ENCODE results near the gene ANKRD22. TPM values are rescaled to one million over a fixed set of nuclear protein-coding genes. Genes with fewer than 3 reads are reported as not detected.
A peak's percentile ranks its signal among the peaks of the same experiment; 100 is the strongest.

Gene ANKRD22
- total and polyA plus RNA-seq, 2 donors (not counting 3 experiments of a cell fraction or from before 2014, with no cell fraction given), result not detected

- CTCF ChIA-PET, result interaction anchor here (0.6 kb wide), 1 partner anchor 59 kb away, joined by 3 read pairs; no protein-coding TSS in a partner anchor
Observed at GRCh38 chr10:88873757-88874156, 22.1 kb upstream of the ANKRD22 start.

More at GRCh38 chr10:88873757-88874156, 22.1 kb upstream of the ANKRD22 start:
- Histone ChIP-seq H3K9ac (replicated peaks; ENCODE audit: extremely low read depth, insufficient read depth, low read length) (no peak overlapping the region), H3K36me3 (ENCODE audit: control insufficient read depth in 2 of 2, extremely low read depth in 1 of 2, insufficient read depth in 2 of 2, low read length in 2 of 2) (no peaks in the 10 kb centered on the region), H2AFZ (ENCODE audit: low read depth, low read length) (no peak overlapping the region), H3K27me3 (ENCODE audit: control insufficient read depth in 2 of 2, insufficient read depth in 2 of 2, low read length in 2 of 2) (peaks cover 0 to 6% of the 10 kb centered on the region in 2 experiments), H3K4me2 (ENCODE audit: insufficient read depth, low read length) (no peak overlapping the region), H3K27ac (ENCODE audit: insufficient read depth, low read depth, low read length) (no peak overlapping the region), H4K20me1 (replicated peaks; ENCODE audit: control insufficient read depth, extremely low read depth, insufficient read depth, low read length) (no peaks in the 10 kb centered on the region), H3K9me1 (replicated peaks; ENCODE audit: control insufficient read depth, extremely low read depth, insufficient read depth, low read length) (no peaks in the 10 kb centered on the region), H3K4me3 (replicated peaks in 1 of 3; ENCODE audit: insufficient read depth in 1 of 3, low read depth in 1 of 3, low read length in 3 of 3) (no peak overlapping the region), H3K9me3 (replicated peaks; ENCODE audit: control insufficient read depth, insufficient read depth, low read length) (no peaks in the 10 kb centered on the region), H3K4me1 (ENCODE audit: control insufficient read depth, extremely low read depth, insufficient read depth, low read length) (no peaks in the 10 kb centered on the region), H3K79me2 (ENCODE audit: control insufficient read depth, insufficient read depth, low read length) (no peaks in the 10 kb centered on the region)
- no peak for TF ChIP-seq POLR2A (IDR thresholded peaks at IDR 0.05; ENCODE audit: low read depth, low read length)
- TF ChIP-seq POLR2AphosphoS5 (IDR thresholded peaks at IDR 0.05; ENCODE audit: insufficient read depth, low read depth, low read length), result no peak
- TF ChIP-seq JUN (IDR thresholded peaks at IDR 0.05; ENCODE audit: borderline replicate concordance, insufficient read depth, insufficient read length, low read depth), result no peak
- TF ChIP-seq CTCF (IDR thresholded peaks at IDR 0.05; ENCODE audit: extremely low read depth in 1 of 2, insufficient read depth in 1 of 2, low read depth in 1 of 2, low read length in 2 of 2), result no peak
- no peak for TF ChIP-seq MYC (IDR thresholded peaks at IDR 0.05; ENCODE audit: low read depth, low read length)
- TF ChIP-seq GATA2 (IDR thresholded peaks at IDR 0.05; ENCODE audit: insufficient read depth, insufficient read length, low read depth, low read length), result no peak
- no peak for TF ChIP-seq EZH2 (IDR thresholded peaks at IDR 0.05; ENCODE audit: borderline replicate concordance, low read depth, low read length, severe bottlenecking)
- TF ChIP-seq, protein P1, sequence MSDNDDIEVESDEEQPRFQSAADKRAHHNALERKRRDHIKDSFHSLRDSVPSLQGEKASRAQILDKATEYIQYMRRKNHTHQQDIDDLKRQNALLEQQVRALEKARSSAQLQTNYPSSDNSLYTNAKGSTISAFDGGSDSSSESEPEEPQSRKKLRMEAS (IDR thresholded peaks at IDR 0.05; ENCODE audit: insufficient read depth, insufficient read length), result no peak
- TF ChIP-seq FOS (IDR thresholded peaks at IDR 0.05; ENCODE audit: borderline replicate concordance, insufficient read depth, low read length), result no peak
- DNase-seq (ENCODE audit: low read depth, low spot score) (no peak), FAIRE-seq (peak; percentile 24)
- POLR2A ChIA-PET, result no interaction called here
- intact Hi-C loops (cut with micrococcal nuclease) (no loop called here), dilution Hi-C loops (cut with MboI; ENCODE audit: extremely low pct_ligation_motif_present, low sequenced_read_pairs) (no loop called here)
- no TSS peak for BruUV-seq (replicated peaks)
